Activated T-cell treated with anti-CD3 and anti-CD28 coated beads, Interleukin-2, amount 50 U/mL, for 24 hours (primary cell): ENCODE measurements around the gene MPP7.

Experiments used
- DNase-seq: peaks from one replicate; pipeline ENCODE4 v3.0.0-alpha.2; 2020
- H3K27ac Mint-ChIP-seq: 2 replicates; pipeline ENCODE4 v1.8.0; 2020; ENCODE audit warnings: mild to moderate bottlenecking, mixed read lengths
- H3K27me3 Mint-ChIP-seq: 2 replicates; pipeline ENCODE4 v1.8.0; 2020; ENCODE audit warnings: mixed read lengths
- H3K36me3 Mint-ChIP-seq: 2 replicates; pipeline ENCODE4 v1.8.0; 2020; ENCODE audit warnings: low read depth, mixed read lengths
- H3K4me1 Mint-ChIP-seq: 2 replicates; pipeline ENCODE4 v1.8.0; 2020; ENCODE audit warnings: low read depth, mixed read lengths
- H3K4me3 Mint-ChIP-seq: 2 replicates; pipeline ENCODE4 v1.8.0; 2020; ENCODE audit warnings: mild to moderate bottlenecking, moderate library complexity, mixed read lengths
- H3K9me3 Mint-ChIP-seq: 2 replicates; pipeline ENCODE4 v1.8.0; 2020; ENCODE audit warnings: mixed read lengths

The MPP7 gene

GRCh38 chr10:28266449-28267224 lies 36.2 kb downstream of the MPP7 start:
- no peaks in the 10 kb centered on the region for H3K9me3 Mint-ChIP-seq
- peaks cover 3% of the 10 kb centered on the region for H3K36me3 Mint-ChIP-seq
- H3K4me1 Mint-ChIP-seq, result peaks cover 19% of the 10 kb centered on the region
- no peak overlapping the region for H3K27ac Mint-ChIP-seq
- H3K4me3 Mint-ChIP-seq, result no peak overlapping the region
- DNase-seq, result no peak
- H3K27me3 Mint-ChIP-seq, result no peaks in the 10 kb centered on the region

GRCh38 chr10:28263136-28263857 lies 39.6 kb downstream of the MPP7 start:
- Mint-ChIP-seq H3K4me1 (peaks cover 24% of the 10 kb centered on the region), H3K27ac (no peak overlapping the region), H3K4me3 (no peak overlapping the region), H3K9me3 (no peaks in the 10 kb centered on the region), H3K36me3 (peaks cover 3% of the 10 kb centered on the region), H3K27me3 (no peaks in the 10 kb centered on the region)
- DNase-seq, result no peak

- Mint-ChIP-seq H3K27ac (peak overlapping the region; percentile 4), H3K9me3 (no peaks in the 10 kb centered on the region), H3K4me1 (peaks cover 36% of the 10 kb centered on the region), H3K27me3 (no peaks in the 10 kb centered on the region), H3K36me3 (no peaks in the 10 kb centered on the region), H3K4me3 (no peak overlapping the region)
- DNase-seq, result no peak
These were observed 46.1 kb downstream of the MPP7 start for GRCh38 chr10:28256776-28257175.

DNA sequence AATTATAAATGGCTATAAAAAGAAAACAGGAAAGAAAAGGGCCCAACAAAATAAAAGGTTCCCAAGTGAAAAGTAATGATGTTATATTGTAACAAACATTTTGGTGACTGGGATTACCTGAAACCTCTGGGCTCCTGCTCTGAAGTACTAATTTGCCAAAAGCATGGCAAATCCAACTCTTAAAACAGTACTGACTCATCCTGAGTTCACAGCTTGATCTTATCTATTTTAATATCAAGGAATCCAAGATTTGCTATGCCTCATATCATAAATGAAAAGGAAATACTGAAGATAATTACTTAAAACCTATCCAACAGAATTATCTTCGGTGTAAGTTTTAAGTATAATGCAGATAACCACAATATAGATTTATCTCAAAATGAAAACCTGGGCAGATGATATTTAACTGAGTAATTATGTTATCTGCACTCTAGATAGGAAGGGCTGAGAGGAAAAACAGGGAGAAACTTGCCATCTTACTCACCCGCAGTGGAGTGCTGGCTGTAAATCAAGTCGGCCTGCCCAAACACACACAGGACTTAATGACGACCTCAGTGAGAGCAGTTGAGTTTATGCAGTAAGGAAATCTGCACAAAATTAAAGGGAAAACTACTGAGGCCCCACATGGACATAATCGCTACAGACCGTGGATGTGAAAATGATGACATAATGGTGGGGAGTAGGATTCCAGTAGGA lies 48.4 kb downstream of the MPP7 start:
- Mint-ChIP-seq H3K9me3 (no peaks in the 10 kb centered on the region), H3K27me3 (no peaks in the 10 kb centered on the region), H3K4me1 (peaks cover 26% of the 10 kb centered on the region), H3K27ac (no peak overlapping the region), H3K36me3 (no peaks in the 10 kb centered on the region), H3K4me3 (no peak overlapping the region)
- no peak for DNase-seq

DNA sequence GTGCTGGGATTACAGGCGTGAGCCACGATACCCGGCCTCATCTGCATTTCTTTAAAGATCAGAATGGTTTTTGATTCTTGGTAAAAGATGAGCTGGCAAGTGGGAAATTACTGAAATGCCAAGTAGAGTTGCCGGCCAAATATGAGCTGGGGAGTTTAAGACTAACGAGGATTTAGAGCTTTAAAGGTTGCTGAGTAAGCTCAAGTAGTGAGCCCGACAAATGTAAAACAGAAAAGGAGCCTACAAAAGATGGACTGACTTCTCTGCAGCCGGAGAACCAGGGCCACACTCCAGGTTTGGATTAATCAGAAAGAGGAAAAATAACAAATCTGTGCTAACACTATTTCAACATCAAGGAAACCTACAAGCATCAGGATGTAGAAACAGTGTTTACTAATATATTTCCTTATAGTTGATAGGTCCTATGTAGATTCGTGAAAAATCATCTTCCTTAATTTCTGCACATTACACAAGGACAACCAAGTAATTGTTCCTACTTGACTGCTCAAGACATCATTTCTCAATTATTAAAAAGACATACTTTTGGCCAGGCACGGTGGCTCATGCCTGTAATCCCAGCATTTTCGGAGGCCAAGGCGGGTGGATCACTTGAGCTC lies 49.6 kb downstream of the MPP7 start:
- Mint-ChIP-seq H3K27ac (no peak overlapping the region), H3K27me3 (no peaks in the 10 kb centered on the region), H3K9me3 (no peaks in the 10 kb centered on the region), H3K4me3 (no peak overlapping the region), H3K4me1 (peaks cover 30% of the 10 kb centered on the region), H3K36me3 (no peaks in the 10 kb centered on the region)
- no peak for DNase-seq
